Inflammatory macrophage treated with lipopolysaccharide for 1 hour (primary cell): ENCODE results near the gene GNA12.
"Not testable (repeated sequence)": the region's sequence is repeated elsewhere in the genome, so short reads cannot be mapped to it uniquely, and the experiment has no call there.

ENCODE experiments used
- DNase-seq, 2 donors: peaks; one replicate each; pipeline ENCODE4 v3.0.0-alpha.2; 2020 to 2022

Gene GNA12

GRCh38 chr7:2725178-2726105 lies 118.7 kb downstream of the GNA12 start:
- DNase-seq: no peak

DNA sequence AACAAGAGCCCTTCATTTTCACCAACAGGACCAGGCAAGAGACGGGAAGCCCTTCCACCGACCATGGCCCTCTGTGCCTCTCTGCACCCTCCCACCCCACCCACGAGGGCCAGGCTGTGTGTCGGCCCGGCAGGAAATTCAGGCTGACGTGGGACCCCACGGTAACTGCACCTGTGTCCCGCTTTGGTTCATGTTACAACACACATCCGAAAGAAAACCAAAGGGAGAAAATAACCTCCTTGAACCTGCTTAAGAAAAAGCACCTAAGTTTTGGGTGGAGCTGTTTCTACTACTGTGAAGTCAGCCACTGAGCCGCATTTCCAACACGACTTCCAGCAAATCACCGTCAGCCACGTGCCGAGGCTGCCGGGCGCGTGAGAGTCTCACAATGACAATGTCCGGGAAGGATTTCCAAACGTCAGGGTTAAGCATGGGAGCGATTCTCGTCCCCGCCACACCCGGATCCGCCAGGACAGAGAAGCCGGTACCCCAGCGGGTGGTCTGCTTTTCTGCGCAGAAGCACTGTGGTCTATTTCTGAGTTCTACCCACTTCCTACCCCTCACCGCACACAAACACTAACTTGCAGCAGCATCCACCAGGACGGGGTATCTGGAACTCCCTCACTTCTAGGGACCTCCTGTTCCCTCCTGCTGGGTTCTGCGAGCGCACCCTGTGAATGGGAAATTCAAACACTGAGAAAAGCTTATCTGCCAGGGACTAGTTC lies 119.5 kb downstream of the GNA12 start:
- no peak for DNase-seq

- not testable (repeated sequence) for DNase-seq
Observed at GRCh38 chr7:2724036-2724435, 120.1 kb downstream of the GNA12 start.

DNA sequence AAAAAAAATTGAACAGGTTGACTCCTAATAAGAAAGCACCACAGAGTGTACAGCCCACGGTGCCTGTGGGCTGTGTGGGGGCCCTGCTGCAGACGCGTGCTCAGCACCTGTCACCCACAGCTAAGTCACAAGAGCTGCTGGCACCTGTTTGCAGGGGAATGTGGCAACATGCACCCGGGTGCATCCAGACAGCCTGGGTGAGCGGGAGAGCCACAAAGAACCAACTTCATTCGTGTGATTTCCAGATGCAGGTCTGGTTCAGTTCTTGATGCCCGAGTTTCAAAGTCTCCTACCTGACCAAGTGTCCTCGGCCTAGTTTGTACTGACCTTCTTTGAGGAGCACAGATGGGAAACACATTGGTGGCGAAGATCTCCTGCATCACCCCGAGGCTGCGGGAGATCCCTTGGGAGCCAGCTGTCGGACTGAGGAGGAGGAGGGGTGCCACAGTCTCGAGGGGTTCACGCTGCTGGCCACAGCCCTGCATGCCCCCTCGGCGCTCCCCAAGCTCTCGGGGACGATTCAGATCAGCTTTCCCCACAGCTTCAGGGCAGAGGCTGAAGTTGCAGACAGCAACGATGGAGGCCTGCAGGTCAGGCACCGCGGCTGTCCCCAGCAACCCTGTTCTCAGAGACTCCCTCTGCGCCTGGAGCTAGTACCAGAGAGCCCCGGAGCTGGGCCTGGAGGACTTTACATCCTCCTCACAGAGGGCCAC lies 120.8 kb downstream of the GNA12 start:
- DNase-seq: no peak

DNA sequence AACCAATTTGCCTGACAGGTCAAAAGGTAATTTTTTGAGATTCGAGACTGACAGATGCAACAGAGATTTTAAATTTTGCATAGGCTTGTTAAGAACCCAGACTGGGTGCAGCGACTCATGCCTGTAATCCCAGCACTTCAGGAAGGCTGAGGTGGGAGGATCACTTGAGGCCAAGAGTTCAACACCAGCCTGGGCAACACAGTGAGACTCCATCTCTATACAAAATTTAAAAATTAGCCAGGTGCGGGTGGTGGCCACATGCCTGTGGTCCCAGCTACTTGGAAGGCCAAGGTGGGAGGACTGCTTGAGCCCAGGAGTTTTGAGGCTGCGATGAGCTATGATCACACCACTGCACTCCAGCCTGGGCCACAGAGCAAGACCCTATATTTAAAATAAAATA lies 121.5 kb downstream of the GNA12 start:
- no peak for DNase-seq

GRCh38 chr7:2721842-2722241 lies 122.3 kb downstream of the GNA12 start:
- DNase-seq: no peak

DNA sequence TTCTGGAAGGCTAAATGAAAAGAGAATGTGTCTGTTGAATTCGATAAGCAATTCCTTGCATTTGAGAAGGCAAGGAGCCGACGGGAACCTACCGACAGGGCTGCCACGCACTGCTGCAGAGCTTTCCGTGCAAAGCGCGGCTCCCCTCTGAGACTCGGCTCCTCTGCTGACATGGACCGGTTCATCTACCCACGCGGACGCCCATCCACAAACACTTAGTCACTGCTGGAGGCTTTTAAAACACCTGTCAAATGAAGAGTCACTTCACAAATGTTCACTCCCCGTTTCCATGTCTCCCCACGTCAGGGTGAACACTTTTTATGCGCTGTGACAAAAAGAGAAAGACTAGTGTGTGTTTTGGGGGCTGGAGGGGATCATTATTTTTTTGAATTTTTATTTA lies 124.1 kb downstream of the GNA12 start:
- no peak for DNase-seq

DNA sequence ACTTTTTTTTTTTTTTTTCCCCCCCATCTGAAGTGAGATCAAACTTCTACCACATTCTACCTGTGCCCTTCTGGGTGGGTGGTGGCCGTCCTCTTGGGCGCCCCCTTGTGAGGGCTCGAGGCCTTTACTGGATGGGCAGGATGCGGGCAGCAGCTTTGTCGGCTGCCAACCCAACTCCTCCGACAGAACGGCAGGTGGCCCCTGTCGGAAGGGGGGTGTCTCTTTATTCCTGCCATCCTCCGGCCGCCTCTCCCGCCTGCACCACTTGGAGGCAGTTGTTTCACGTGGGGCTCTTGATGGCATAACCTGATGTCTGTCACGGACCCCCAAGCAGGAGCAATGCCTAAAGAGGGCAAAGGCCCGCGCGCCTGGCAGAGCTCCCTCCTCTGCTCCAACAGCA lies 125.1 kb downstream of the GNA12 start:
- DNase-seq: peak in 1 of 2 donors; percentile 22

DNA sequence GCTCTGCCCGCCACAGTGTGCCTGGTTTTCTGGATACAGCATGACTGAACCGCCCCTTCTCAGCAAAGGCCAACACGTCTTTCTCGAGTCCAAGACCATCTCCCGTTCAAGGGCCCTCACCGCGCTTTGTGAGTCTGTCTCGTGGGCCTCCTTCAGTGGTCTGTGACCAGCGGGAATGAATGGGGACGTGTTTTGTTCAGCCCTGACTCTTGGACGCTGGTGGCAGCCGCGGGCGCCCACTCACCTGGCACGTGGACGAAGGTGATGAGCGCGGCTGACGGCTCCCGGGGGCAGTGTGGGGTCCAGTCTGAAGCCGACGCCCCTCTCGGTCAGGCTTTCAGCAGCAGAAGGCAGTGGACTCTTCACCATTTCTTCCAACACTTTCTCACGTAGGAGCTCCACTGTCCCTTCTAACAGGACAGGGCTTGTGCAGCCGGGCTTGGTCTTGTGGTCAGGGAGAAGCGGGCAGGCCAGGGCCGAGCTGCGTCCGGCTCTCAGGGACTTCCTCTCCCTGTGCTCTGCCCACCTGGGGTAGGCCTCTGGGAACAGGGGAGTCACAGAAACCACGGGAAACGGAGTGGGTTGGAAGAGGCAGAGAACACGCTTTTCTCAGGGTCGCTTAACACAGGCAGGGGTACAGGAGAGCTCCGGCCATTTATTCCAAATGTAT lies 125.7 kb downstream of the GNA12 start:
- DNase-seq: no peak

DNA sequence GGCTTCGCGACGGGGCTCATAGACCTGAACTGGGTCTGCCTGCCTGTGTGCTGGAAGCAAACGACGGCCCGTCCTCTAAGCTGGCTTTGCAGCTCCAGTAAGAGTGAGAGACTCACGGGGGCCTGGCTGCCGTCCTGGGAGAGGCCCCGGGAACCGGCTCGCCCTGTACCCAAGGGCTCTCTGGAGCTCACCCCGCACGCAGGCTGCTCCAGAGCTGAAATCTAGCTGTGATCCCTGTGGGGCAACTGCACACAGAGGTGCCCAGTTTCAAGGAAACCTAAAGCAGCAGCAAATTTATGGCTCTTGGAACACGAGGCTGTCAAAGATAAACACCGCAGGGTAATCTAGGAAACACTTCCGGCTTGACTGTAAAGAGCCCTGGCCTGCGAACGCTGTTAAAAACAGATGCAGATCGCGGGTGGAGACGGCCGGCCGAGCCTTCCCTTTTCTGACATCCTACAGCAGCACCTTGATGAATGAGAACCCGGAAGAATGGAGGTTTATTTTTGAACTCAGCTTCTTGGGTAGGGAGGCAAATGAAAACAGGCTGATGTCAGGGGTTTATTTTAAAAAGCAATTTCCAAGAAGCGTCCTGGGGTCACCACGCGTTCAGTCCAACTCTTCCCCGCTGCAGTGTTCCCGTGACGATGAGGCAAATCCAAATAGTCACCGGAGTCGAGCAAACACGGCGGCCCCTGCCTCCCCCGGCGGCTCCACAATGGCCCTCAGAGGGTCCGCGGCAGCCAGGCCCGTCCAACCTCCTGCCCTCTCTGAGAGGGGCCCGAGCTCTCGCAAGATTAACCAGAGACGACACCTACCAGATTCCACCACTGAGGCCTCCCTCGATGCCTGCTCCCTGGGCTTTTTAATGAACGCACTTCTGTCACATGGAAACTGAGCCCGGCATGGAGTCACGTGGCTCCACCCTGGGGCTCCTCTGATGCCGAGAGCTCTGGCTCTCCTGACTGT lies 126.5 kb downstream of the GNA12 start:
- no peak for DNase-seq

DNA sequence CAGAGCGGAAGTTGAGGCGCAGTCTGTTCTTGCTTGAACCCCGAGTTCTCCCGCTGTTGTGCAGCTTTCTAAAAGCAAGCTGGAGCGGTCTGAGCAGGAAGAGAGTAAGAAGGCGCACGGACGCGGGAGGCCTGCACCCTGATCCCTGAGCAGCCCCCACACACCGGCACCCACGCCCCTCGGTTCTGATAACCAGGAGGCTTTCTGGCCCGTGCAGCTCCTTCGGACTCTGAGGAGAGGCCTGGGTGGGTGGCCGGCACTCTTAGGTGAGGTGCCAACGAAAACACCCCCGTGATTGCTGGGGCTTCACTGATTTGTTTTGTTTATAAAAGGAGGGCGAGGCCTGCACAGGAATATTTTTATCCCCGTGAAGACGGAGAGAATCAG lies 127.2 kb downstream of the GNA12 start:
- DNase-seq: no peak

DNA sequence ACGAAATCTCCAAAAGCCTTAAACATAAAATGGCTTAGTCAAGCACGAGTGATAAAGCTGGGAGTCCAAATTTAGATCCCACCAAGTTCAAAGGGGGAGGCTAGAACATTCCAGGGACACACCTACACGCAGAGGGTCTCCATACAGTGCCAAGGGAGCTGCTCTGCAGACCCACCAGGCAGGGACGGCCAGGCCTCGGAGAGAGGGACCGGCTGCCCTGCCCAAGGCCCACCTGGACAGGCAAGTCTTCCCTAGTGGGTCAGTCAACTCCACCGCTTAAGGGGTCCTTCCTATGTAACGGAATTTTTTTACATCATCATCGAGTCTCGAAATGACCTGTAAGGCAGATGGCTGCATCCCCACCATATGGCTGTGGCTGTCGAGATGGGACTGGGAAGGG lies 127.6 kb downstream of the GNA12 start:
- DNase-seq: no peak

- DNase-seq: peak; percentile 59 to 73
Observed at GRCh38 chr7:2715341-2716231, 128.5 kb downstream of the GNA12 start.

GRCh38 chr7:2714636-2715035 lies 129.5 kb downstream of the GNA12 start:
- no peak for DNase-seq

- no peak for DNase-seq
Observed at GRCh38 chr7:2713978-2714377, 130.1 kb downstream of the GNA12 start.

GRCh38 chr7:2713370-2713769 lies 130.7 kb downstream of the GNA12 start:
- DNase-seq: no peak

DNA sequence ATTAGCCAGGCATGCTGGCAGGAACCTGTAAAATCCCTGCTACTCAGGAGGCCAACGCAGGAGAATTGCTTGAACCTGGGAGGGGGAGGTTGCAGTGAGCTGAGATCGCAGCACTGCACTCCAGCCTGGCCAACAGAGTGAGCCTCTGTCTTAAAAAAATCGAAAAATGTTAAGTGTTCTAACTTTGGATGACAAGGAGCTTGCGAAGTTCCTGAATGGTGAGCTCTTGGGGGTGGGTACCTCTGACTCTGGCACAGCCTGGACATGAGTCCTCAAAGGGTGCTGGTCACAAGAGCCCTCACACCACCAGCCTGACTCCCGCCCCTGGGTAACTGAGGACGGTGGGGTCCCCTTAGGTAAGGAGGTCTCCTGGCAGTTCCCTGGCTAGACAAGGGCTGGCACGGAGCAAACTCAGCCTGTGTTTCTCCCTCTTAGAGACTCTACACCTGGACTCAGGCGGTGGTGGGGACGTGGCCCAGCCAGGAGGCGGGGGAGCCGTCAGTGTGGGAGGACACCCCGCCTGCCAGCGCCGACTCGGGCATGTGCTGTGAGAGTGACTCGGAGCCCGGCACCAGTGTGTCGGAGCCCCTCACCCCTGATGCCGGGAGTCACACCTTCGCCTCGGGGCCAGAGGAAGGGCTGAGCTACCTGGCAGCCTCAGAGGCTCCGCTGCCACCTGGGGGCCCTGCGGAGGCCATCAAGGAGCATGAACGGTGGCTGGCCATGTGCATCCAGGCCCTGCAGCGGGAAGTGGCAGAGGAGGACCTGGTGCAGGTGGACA lies 132.0 kb downstream of the GNA12 start:
- no peak for DNase-seq

- DNase-seq: no peak
Observed at GRCh38 chr7:2710901-2711551, 133.1 kb downstream of the GNA12 start.

DNA sequence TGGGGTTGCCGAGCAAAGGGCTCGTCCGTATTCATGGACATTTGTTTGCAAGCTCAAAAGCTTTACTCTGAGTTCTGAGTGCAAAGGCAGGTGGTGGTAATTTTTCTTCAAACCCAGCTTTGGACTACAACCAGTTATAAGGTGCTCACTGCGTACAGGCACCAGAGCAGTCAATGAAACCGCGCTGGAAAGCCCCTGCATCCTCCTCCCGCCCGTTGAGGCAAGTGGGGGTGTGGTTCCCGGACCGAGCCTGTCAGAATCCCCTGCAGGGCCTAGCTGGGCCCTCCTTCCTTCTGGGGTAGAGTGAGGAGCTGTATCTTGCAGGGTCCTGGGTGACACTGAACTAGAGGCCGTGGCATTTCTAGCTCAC lies 133.8 kb downstream of the GNA12 start:
- no peak for DNase-seq
